GM23248 (cell line): ENCODE results near the gene GDI1. TPM values are rescaled to one million over a fixed set of nuclear protein-coding genes. Genes with fewer than 3 reads are reported as not detected.

ENCODE experiments used
- DNase-seq: peaks from one replicate; pipeline ENCODE4 v3.0.0-alpha.2; 2015
- H2AFZ ChIP-seq: fragments of 200-600 bp; sonication (generic); 2 replicates; pipeline ENCODE4 v1.6.1; 2016; ENCODE audit warnings: antibody characterized with exemption
- H3F3A ChIP-seq: fragments of 200-600 bp; sonication (generic); 2 replicates; pipeline ENCODE4 v1.6.1; 2016; ENCODE audit warnings: mild to moderate bottlenecking, antibody characterized with exemption, mixed run types; ENCODE audit not compliant: insufficient read depth
- H3K27ac ChIP-seq: fragments of 200-600 bp; sonication (generic); 2 replicates; pipeline ENCODE4 v1.5.1; 2016; ENCODE audit warnings: mild to moderate bottlenecking
- H3K27me3 ChIP-seq: fragments of 200-600 bp; sonication (generic); replicated peaks from 2 replicates; pipeline ENCODE4 v1.6.1; 2016; ENCODE audit warnings: mild to moderate bottlenecking; ENCODE audit not compliant: insufficient read depth
- H3K36me3 ChIP-seq: fragments of 200-600 bp; sonication (generic); 2 replicates; pipeline ENCODE4 v1.6.1; 2016; ENCODE audit warnings: low read depth, mild to moderate bottlenecking
- H3K4me1 ChIP-seq: fragments of 200-600 bp; sonication (generic); 2 replicates; pipeline ENCODE4 v1.6.1; 2016; ENCODE audit warnings: mild to moderate bottlenecking; ENCODE audit not compliant: insufficient read depth
- H3K4me2 ChIP-seq: fragments of 200-600 bp; sonication (generic); one replicate; pipeline ENCODE4 v1.6.1; 2016; ENCODE audit warnings: mild to moderate bottlenecking; ENCODE audit not compliant: unreplicated experiment
- H3K4me3 ChIP-seq: fragments of 200-600 bp; sonication (generic); 2 replicates; pipeline ENCODE4 v1.5.1; 2016; ENCODE audit warnings: mild to moderate bottlenecking
- H3K79me2 ChIP-seq: fragments of 200-600 bp; sonication (generic); 2 replicates; pipeline ENCODE4 v1.6.1; 2016; ENCODE audit warnings: mild to moderate bottlenecking; ENCODE audit not compliant: insufficient read depth
- H3K9ac ChIP-seq: fragments of 200-600 bp; sonication (generic); 2 replicates; pipeline ENCODE4 v1.6.1; 2016; ENCODE audit warnings: mild to moderate bottlenecking
- H3K9me2 ChIP-seq: fragments of 200-600 bp; sonication (generic); 2 replicates; pipeline ENCODE4 v1.6.1; 2016; ENCODE audit warnings: mixed run types, mild to moderate bottlenecking, moderate library complexity; ENCODE audit not compliant: insufficient read depth
- H3K9me3 ChIP-seq: fragments of 200-600 bp; sonication (generic); one replicate; pipeline ENCODE4 v1.6.1; 2017; ENCODE audit warnings: low read depth
- H4K20me1 ChIP-seq: fragments of 200-600 bp; sonication (generic); 2 replicates; pipeline ENCODE4 v1.6.0; 2016; ENCODE audit not compliant: insufficient read depth
- EZH2 ChIP-seq: fragments of 200-600 bp; sonication (generic); IDR thresholded peaks from 2 replicates; pipeline ENCODE4 v1.6.1; 2018; ENCODE audit warnings: antibody characterized with exemption, mild to moderate bottlenecking; ENCODE audit not compliant: insufficient read depth, poor library complexity, severe bottlenecking
- EZH2phosphoT487 ChIP-seq: fragments of 200-600 bp; sonication (generic); IDR thresholded peaks from 2 replicates; pipeline ENCODE4 v1.6.1; 2018; ENCODE audit warnings: antibody characterized with exemption, moderate library complexity, mild to moderate bottlenecking, low read depth; ENCODE audit not compliant: insufficient read depth
- WGBS, 2 experiments: methylation state at CpG; one replicate each; pipeline ENCODE4 v1.1.6; 2015 to 2017; ENCODE audit warnings: low lambda C conversion rate in 2 of 2, low coverage in 1 of 2; ENCODE audit errors: missing lambda C conversion rate in 2 of 2; 5-methylcytosine and 5-hydroxymethylcytosine counted together
- in situ Hi-C: fragments of 300-500 bp; cut with MboI; formaldehyde crosslinking; loops from 2 replicates; pipeline ENCODE4 v1.15.0; 2020
- polyA plus RNA-seq: library from polyadenylated mRNA; unstranded; fragments of >200 nt; fragmentation: Nextera tagmentation; extraction: Ambion mirVana; gene quantifications from 2 replicates; pipeline ENCODE4 v1.2.1, GENCODE V29; 2016
- total RNA-seq: library from RNA; depleted of rRNA; stranded (reverse); fragments of >200 nt; shearing (Covaris generic); gene quantifications from 2 replicates; pipeline ENCODE4 v1.2.3, GENCODE V29; 2014

The GDI1 gene
- total and polyA plus RNA-seq, 2 experiments from 2014 or later = 87.1 to 196 TPM

GRCh38 chrX:154430916-154431315 is 6.0 kb upstream of the GDI1 start:
- peaks cover 31% of the 10 kb centered on the region for H3K79me2 ChIP-seq
- H3K4me1 ChIP-seq = no peaks in the 10 kb centered on the region
- H3K36me3 ChIP-seq = no peaks in the 10 kb centered on the region
- H3K4me2 ChIP-seq = no peak overlapping the region
- H3K9me2 ChIP-seq = no peaks in the 10 kb centered on the region
- no peak for DNase-seq
- H3K27me3 ChIP-seq = no peaks in the 10 kb centered on the region
- H2AFZ ChIP-seq = no peak overlapping the region
- in situ Hi-C loops = no loop called here
- H3K9ac ChIP-seq = no peak overlapping the region
- H3K27ac ChIP-seq = no peak overlapping the region
- no peak for TF ChIP-seq EZH2
- no peak for TF ChIP-seq EZH2phosphoT487
- H3K9me3 ChIP-seq = no peaks in the 10 kb centered on the region
- no peaks in the 10 kb centered on the region for H3F3A ChIP-seq
- no peaks in the 10 kb centered on the region for H4K20me1 ChIP-seq
- 82 to 90% methylated on average over 4 to 7 of the region's 7 CpGs for WGBS, 2 experiments
- H3K4me3 ChIP-seq = no peak overlapping the region

- no peak for DNase-seq
- no peak overlapping the region for H3K27ac ChIP-seq
- 88% methylated on average over 3 of the region's 5 CpGs; no CpG with 5 or more reads in 1 of the 2 experiments for WGBS, 2 experiments
Observed at GRCh38 chrX:154431341-154431740, 5.6 kb upstream of the GDI1 start.

GRCh38 chrX:154432210-154432609 is 4.7 kb upstream of the GDI1 start:
- TF ChIP-seq EZH2phosphoT487 = no peak
- TF ChIP-seq EZH2 = no peak
- Histone ChIP-seq H3K4me3 (no peak overlapping the region), H3K79me2 (peaks cover 31% of the 10 kb centered on the region), H3K9me2 (no peaks in the 10 kb centered on the region), H3K4me2 (no peak overlapping the region), H3K27me3 (no peaks in the 10 kb centered on the region), H4K20me1 (no peaks in the 10 kb centered on the region), H3K9ac (no peak overlapping the region), H3K36me3 (no peaks in the 10 kb centered on the region), H3K27ac (no peak overlapping the region), H3F3A (no peaks in the 10 kb centered on the region), H3K4me1 (no peaks in the 10 kb centered on the region), H3K9me3 (no peaks in the 10 kb centered on the region), H2AFZ (no peak overlapping the region)
- WGBS, 2 experiments = 96 to 100% methylated on average over 5 to 7 of the region's 8 CpGs
- in situ Hi-C loops = no loop called here
- no peak for DNase-seq

More at GRCh38 chrX:154431341-154431740, 5.6 kb upstream of the GDI1 start:
- H4K20me1 ChIP-seq = no peaks in the 10 kb centered on the region
- H3K9ac ChIP-seq = no peak overlapping the region
- H3K4me2 ChIP-seq = no peak overlapping the region
- peaks cover 31% of the 10 kb centered on the region for H3K79me2 ChIP-seq
- H3K36me3 ChIP-seq = no peaks in the 10 kb centered on the region
- H2AFZ ChIP-seq = no peak overlapping the region
- H3K27me3 ChIP-seq = no peaks in the 10 kb centered on the region
- H3K9me2 ChIP-seq = no peaks in the 10 kb centered on the region
- no peaks in the 10 kb centered on the region for H3K4me1 ChIP-seq
- H3K4me3 ChIP-seq = no peak overlapping the region
- H3F3A ChIP-seq = no peaks in the 10 kb centered on the region
- in situ Hi-C loops = no loop called here
- TF ChIP-seq EZH2 = no peak
- H3K9me3 ChIP-seq = no peaks in the 10 kb centered on the region

- Histone ChIP-seq H3F3A (no peaks in the 10 kb centered on the region), H3K27ac (no peak overlapping the region), H3K36me3 (no peaks in the 10 kb centered on the region), H3K4me3 (no peak overlapping the region), H3K4me1 (no peaks in the 10 kb centered on the region), H3K27me3 (no peaks in the 10 kb centered on the region), H4K20me1 (no peaks in the 10 kb centered on the region), H3K9ac (no peak overlapping the region), H3K79me2 (peaks cover 36% of the 10 kb centered on the region), H2AFZ (no peak overlapping the region), H3K4me2 (no peak overlapping the region), H3K9me2 (no peaks in the 10 kb centered on the region), H3K9me3 (no peaks in the 10 kb centered on the region)
- WGBS, 2 experiments = 58 to 88% methylated on average over 3 to 7 of the region's 7 CpGs
- DNase-seq = no peak
- TF ChIP-seq EZH2 = no peak
- no peak for TF ChIP-seq EZH2phosphoT487
- in situ Hi-C loops = no loop called here
Observed at GRCh38 chrX:154433605-154434004, 3.3 kb upstream of the GDI1 start.
